ENCODE data around the gene PIGC. TPM values are rescaled to one million over a fixed set of nuclear protein-coding genes. Genes with fewer than 3 reads are reported as not detected.

The PIGC gene
- total RNA-seq, 4 donors from 2014 or later, result 19.4 to 23.4 (median 20.9) TPM

GRCh38 chr1:172430128-172430454 is 13.8 kb downstream of the PIGC start:
- Histone ChIP-seq H3K4me3 (replicated peaks in 1 of 3) (no peak overlapping the region), H3K27me3 (no peaks in the 10 kb centered on the region), H3K36me3 (no peaks in the 10 kb centered on the region), H3K9me3 (no peaks in the 10 kb centered on the region), H3K4me1 (peaks cover 0 to 9% of the 10 kb centered on the region in 2 donors), H3K27ac (no peak overlapping the region)
- no peak for DNase-seq
- TF ChIP-seq CTCF (IDR thresholded peaks at IDR 0.05) (no peak), POLR2A (IDR thresholded peaks at IDR 0.05) (no peak)
- intact Hi-C loops (cut with DNase I), result no loop called here
- WGBS, 2 donors, result 90 to 91% methylated on average over 1 of the region's 1 CpG

GRCh38 chr1:172429331-172430127 is 14.3 kb downstream of the PIGC start:
- Histone ChIP-seq H3K4me1 (peaks cover 0 to 9% of the 10 kb centered on the region in 2 donors), H3K27me3 (no peaks in the 10 kb centered on the region), H3K36me3 (no peaks in the 10 kb centered on the region), H3K27ac (no peak overlapping the region), H3K9me3 (no peaks in the 10 kb centered on the region), H3K4me3 (replicated peaks in 1 of 3) (no peak overlapping the region)
- intact Hi-C loops (cut with DNase I), result no loop called here
- peak in 1 of 2 donors; percentile 14 for DNase-seq
- WGBS, 2 donors, result 90 to 100% methylated on average over 1 of the region's 1 CpG
- TF ChIP-seq CTCF (IDR thresholded peaks at IDR 0.05) (peak; percentile 15 to 71 (median 52)), POLR2A (IDR thresholded peaks at IDR 0.05) (no peak)

GRCh38 chr1:172427191-172427590 is 16.7 kb downstream of the PIGC start:
- Histone ChIP-seq H3K4me3 (replicated peaks in 1 of 3) (no peak overlapping the region), H3K27ac (no peak overlapping the region), H3K4me1 (peaks cover 0 to 9% of the 10 kb centered on the region in 2 donors), H3K27me3 (no peaks in the 10 kb centered on the region), H3K9me3 (no peaks in the 10 kb centered on the region), H3K36me3 (no peaks in the 10 kb centered on the region)
- DNase-seq, result no peak
- TF ChIP-seq CTCF (IDR thresholded peaks at IDR 0.05) (no peak), POLR2A (IDR thresholded peaks at IDR 0.05) (no peak)
- WGBS, 2 donors, result 95 to 97% methylated on average over 2 of the region's 2 CpGs
- intact Hi-C loops (cut with DNase I), result no loop called here

- Histone ChIP-seq H3K36me3 (no peaks in the 10 kb centered on the region), H3K9me3 (no peaks in the 10 kb centered on the region), H3K4me1 (peaks cover 0 to 9% of the 10 kb centered on the region in 2 donors), H3K27me3 (no peaks in the 10 kb centered on the region), H3K4me3 (replicated peaks in 1 of 3) (no peak overlapping the region), H3K27ac (no peak overlapping the region)
- no peak for TF ChIP-seq CTCF (IDR thresholded peaks at IDR 0.05)
- TF ChIP-seq POLR2A (IDR thresholded peaks at IDR 0.05), result no peak
- no peak for DNase-seq
- WGBS, 2 donors, result 88 to 93% methylated on average over 3 of the region's 3 CpGs
- intact Hi-C loops (cut with DNase I), result no loop called here
Observed at GRCh38 chr1:172425339-172425738, 18.5 kb downstream of the PIGC start.

- Histone ChIP-seq H3K9me3 (no peaks in the 10 kb centered on the region), H3K27me3 (no peaks in the 10 kb centered on the region), H3K27ac (no peak overlapping the region), H3K4me3 (replicated peaks in 1 of 3) (no peak overlapping the region), H3K4me1 (peaks cover 0 to 9% of the 10 kb centered on the region in 2 donors), H3K36me3 (no peaks in the 10 kb centered on the region)
- TF ChIP-seq POLR2A (IDR thresholded peaks at IDR 0.05), result no peak
- no peak for TF ChIP-seq CTCF (IDR thresholded peaks at IDR 0.05)
- intact Hi-C loops (cut with DNase I), result no loop called here
- no peak for DNase-seq
- 92 to 97% methylated on average over 2 of the region's 2 CpGs for WGBS, 2 donors
Observed at GRCh38 chr1:172423336-172423735, 20.5 kb downstream of the PIGC start.

All from thyroid gland (tissue), 4 donors.